Right lobe of liver (tissue), 6 donors: ENCODE data around the gene FHIT. TPM values are rescaled to one million over a fixed set of nuclear protein-coding genes. Genes with fewer than 3 reads are reported as not detected.

ENCODE experiments used
- ATAC-seq, 4 donors: fragments of 200-7000 bp; cut with Tn5 transposase; one replicate each; pipeline ENCODE4 v1.9.1; 2020; ENCODE audit warnings: mild to moderate bottlenecking in 4 of 4, moderate library complexity in 4 of 4
- DNase-seq, 3 donors: peaks; one replicate each; pipeline ENCODE4 v3.0.0-alpha.2; 2020
- H3K27ac ChIP-seq, 3 donors: fragments of 200-600 bp; one replicate each; pipeline ENCODE4 v1.8.0; 2022
- H3K27me3 ChIP-seq, 2 donors: fragments of 200-600 bp; one replicate each; pipeline ENCODE4 v1.8.0; 2022
- H3K36me3 ChIP-seq, 4 donors: fragments of 200-600 bp; sonication (generic) in 1 of 4; one replicate each; pipeline versions ENCODE4 v1.5.1 to v1.8.0; 2017 to 2022; ENCODE audit warnings: control low read depth in 1 of 4
- H3K4me1 ChIP-seq, 4 donors: fragments of 200-600 bp; sonication (generic) in 1 of 4; one replicate each; pipeline versions ENCODE4 v1.5.1 to v1.8.0; 2017 to 2022; ENCODE audit warnings: control low read depth in 1 of 4
- H3K4me3 ChIP-seq, 3 donors: fragments of 200-600 bp; one replicate each; pipeline ENCODE4 v1.8.0; 2022
- H3K9me3 ChIP-seq, 4 donors: fragments of 200-600 bp; sonication (generic) in 1 of 4; one replicate each; pipeline versions ENCODE4 v1.5.1 to v1.8.0; 2017 to 2022; ENCODE audit warnings: control low read depth in 1 of 4
- CTCF ChIP-seq, 4 donors: fragments of 200-600 bp in 3 of 4; fragments of 450-650 bp in 1 of 4; IDR thresholded peaks; one replicate each; pipeline versions ENCODE4 v1.5.1 to v1.8.0; 2016 to 2022; ENCODE audit warnings: antibody characterized with exemption in 4 of 4, mild to moderate bottlenecking in 2 of 4
- POLR2A ChIP-seq: fragments of 450-650 bp; IDR thresholded peaks from one replicate; pipeline ENCODE4 v1.6.1; 2017; ENCODE audit warnings: antibody characterized with exemption, mild to moderate bottlenecking
- WGBS: methylation state at CpG from one replicate; pipeline ENCODE4 v1.1.6; 2018; ENCODE audit warnings: low coverage, low lambda C conversion rate; ENCODE audit not compliant: insufficient coverage; ENCODE audit errors: missing lambda C conversion rate; 5-methylcytosine and 5-hydroxymethylcytosine counted together
- intact Hi-C, 2 donors: fragments of 100-400 bp; cut with DNase I; formaldehyde crosslinking; loops; one replicate each; pipeline versions ENCODE4 v1.11.2 to v1.14.1; 2022
- total RNA-seq, 6 experiments: library from RNA; depleted of rRNA in 2 of 6; stranded (reverse); fragments of >200 nt in 2 of 6; fragmentation: NEBNext Ultra II Directional in 3 of 6; extraction: Animal tissue kit (Norgen Biotek cat#: 25700) in 3 of 6; gene quantifications; one replicate each; pipeline versions ENCODE4 v1.1.0 to v1.2.4, GENCODE V29; 2016 to 2023
- donor health status: DM: no; HTN: yes; CAD: no.
- donor health status: DM: no; HTN: no; CAD: no.
- donor health status: DM: no; HTN: no; CAD: no.
- donor health status: DM: no; HTN: yes; CAD: no.
- donor health status: DM: no; HTN: yes; CAD: no.

FHIT gene
- total RNA-seq, 6 experiments from 2014 or later = 6.6 to 11.2 (median 8.0) TPM

GRCh38 chr3:60269377-60269776 lies 981.9 kb downstream of the FHIT start:
- TF ChIP-seq CTCF (IDR thresholded peaks at IDR 0.05) = no peak
- TF ChIP-seq POLR2A = no peak
- 100% methylated on average over 1 of the region's 1 CpG for WGBS
- Histone ChIP-seq H3K27me3 (no peaks in the 10 kb centered on the region), H3K4me1 (no peaks in the 10 kb centered on the region), H3K4me3 (no peak overlapping the region), H3K36me3 (no peaks in the 10 kb centered on the region), H3K27ac (no peak overlapping the region), H3K9me3 (no peaks in the 10 kb centered on the region)
- intact Hi-C loops = no loop called here
- ATAC-seq = no peak
- DNase-seq = no peak

GRCh38 chr3:60268123-60268522 lies 983.1 kb downstream of the FHIT start:
- H3K9me3 ChIP-seq = no peaks in the 10 kb centered on the region
- H3K4me1 ChIP-seq = no peaks in the 10 kb centered on the region
- no peaks in the 10 kb centered on the region for H3K27me3 ChIP-seq
- DNase-seq (no peak), ATAC-seq (no peak)
- no peak overlapping the region for H3K4me3 ChIP-seq
- no peaks in the 10 kb centered on the region for H3K36me3 ChIP-seq
- TF ChIP-seq CTCF (IDR thresholded peaks at IDR 0.05) (no peak), POLR2A (no peak)
- H3K27ac ChIP-seq = no peak overlapping the region
- intact Hi-C loops = no loop called here
- WGBS = 19% methylated on average over 2 of the region's 2 CpGs

DNA sequence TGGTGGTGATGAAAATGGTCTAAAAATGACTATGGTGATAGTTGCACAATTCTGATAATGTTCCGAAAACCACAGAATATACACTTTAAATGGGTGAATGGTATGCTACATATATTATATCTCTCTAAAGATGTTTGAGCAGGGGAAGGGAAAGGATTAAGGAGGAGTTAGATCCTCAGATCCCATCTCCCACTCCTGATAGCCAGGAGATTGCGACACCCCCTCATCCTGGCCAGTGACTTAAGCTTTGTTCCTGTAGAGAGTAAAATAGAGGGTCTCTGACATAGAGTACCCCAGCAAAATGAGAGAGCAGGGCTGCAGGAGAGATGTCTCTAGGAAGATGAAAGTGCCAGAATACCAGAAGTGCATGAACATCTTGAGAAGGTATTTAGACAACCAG lies 984.8 kb downstream of the FHIT start:
- Histone ChIP-seq H3K36me3 (no peaks in the 10 kb centered on the region), H3K27ac (no peak overlapping the region), H3K4me3 (no peak overlapping the region), H3K9me3 (no peaks in the 10 kb centered on the region), H3K27me3 (no peaks in the 10 kb centered on the region), H3K4me1 (no peaks in the 10 kb centered on the region)
- intact Hi-C loops = no loop called here
- TF ChIP-seq CTCF (IDR thresholded peaks at IDR 0.05) = no peak
- TF ChIP-seq POLR2A = no peak
- no peak for DNase-seq
- WGBS = 89% methylated on average over 2 of the region's 2 CpGs
- ATAC-seq = no peak

DNA sequence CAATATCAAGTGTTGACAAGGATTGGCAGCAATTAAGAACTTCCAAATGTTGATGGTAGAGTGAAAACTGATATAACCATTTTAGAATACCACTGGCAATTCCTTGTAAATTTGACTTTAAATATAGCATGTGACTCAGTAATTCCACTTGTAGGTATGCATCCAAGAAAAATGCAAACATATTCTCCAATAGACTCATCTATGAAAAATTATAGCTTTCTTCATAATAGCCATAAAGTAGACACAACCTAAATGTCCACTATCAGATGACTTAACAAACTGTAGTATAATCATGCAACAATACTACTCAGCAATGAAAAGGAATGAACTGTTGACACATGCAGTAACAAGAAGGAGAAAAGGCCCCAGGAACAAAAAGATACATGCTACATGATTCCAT lies 988.1 kb downstream of the FHIT start:
- H3K36me3 ChIP-seq = no peaks in the 10 kb centered on the region
- intact Hi-C loops = no loop called here
- no peak overlapping the region for H3K4me3 ChIP-seq
- no peaks in the 10 kb centered on the region for H3K4me1 ChIP-seq
- no peaks in the 10 kb centered on the region for H3K9me3 ChIP-seq
- ATAC-seq = no peak
- TF ChIP-seq POLR2A = no peak
- no peak for TF ChIP-seq CTCF (IDR thresholded peaks at IDR 0.05)
- DNase-seq = no peak
- no peaks in the 10 kb centered on the region for H3K27me3 ChIP-seq
- no peak overlapping the region for H3K27ac ChIP-seq

DNA sequence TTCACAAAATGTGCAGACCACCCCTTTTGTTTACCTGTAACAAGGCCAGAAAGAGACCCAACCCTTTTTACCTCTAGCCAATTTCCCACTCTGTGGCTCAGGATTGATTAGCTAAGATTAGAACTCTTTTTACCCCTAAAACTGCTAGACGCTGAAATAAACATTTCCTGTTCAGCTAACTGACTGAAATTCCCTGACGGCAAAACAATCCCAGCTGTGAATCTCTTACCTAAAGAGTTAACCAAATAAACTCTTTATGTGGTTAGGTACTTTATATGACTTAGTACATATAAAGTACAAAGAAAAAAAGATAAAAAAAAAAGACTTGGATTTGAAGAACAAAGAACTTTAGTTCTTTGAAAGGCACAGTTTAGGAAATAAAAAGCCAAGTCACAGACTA lies 988.7 kb downstream of the FHIT start:
- H3K36me3 ChIP-seq = no peaks in the 10 kb centered on the region
- no peak overlapping the region for H3K4me3 ChIP-seq
- intact Hi-C loops = no loop called here
- no peaks in the 10 kb centered on the region for H3K4me1 ChIP-seq
- no peaks in the 10 kb centered on the region for H3K9me3 ChIP-seq
- DNase-seq (no peak), ATAC-seq (no peak)
- TF ChIP-seq CTCF (IDR thresholded peaks at IDR 0.05) = no peak
- no peak for TF ChIP-seq POLR2A
- no peaks in the 10 kb centered on the region for H3K27me3 ChIP-seq
- WGBS = 53% methylated on average over 2 of the region's 2 CpGs
- no peak overlapping the region for H3K27ac ChIP-seq
